Measurements from ENCODE around the gene PSTPIP1.
A peak's percentile ranks its signal among the peaks of the same experiment; 100 is the strongest.

Gene PSTPIP1

GRCh38 chr15:77070180-77070494, 75.2 kb downstream of the PSTPIP1 start:
- no peak for DNase-seq (ENCODE audit: extremely low read depth, low read depth)

GRCh38 chr15:77070495-77071304, 75.8 kb downstream of the PSTPIP1 start, which contains the start of gene TSPAN3:
TSPAN3 (minus strand) TSS chr15:77071109; CDS start chr15:77070954, 155 bp downstream.
- peak; percentile 45 for DNase-seq (ENCODE audit: extremely low read depth, low read depth)
- peak within 1 kb of the TSS; percentile 60 for H3K4me3 ChIP-seq (replicated peaks; ENCODE audit: low read depth, low read length)
- no peak for TF ChIP-seq CTCF (IDR thresholded peaks at IDR 0.05; ENCODE audit: low read depth, low read length, missing control alignments)

More at GRCh38 chr15:77070180-77070494, 75.2 kb downstream of the PSTPIP1 start:
- no peak for TF ChIP-seq CTCF (IDR thresholded peaks at IDR 0.05; ENCODE audit: low read depth, low read length, missing control alignments)
- peak overlapping the region; percentile 60 for H3K4me3 ChIP-seq (replicated peaks; ENCODE audit: low read depth, low read length)

- no peak for DNase-seq (ENCODE audit: extremely low read depth, low read depth)
- peak overlapping the region; percentile 60 for H3K4me3 ChIP-seq (replicated peaks; ENCODE audit: low read depth, low read length)
- no peak for TF ChIP-seq CTCF (IDR thresholded peaks at IDR 0.05; ENCODE audit: low read depth, low read length, missing control alignments)
Measured at GRCh38 chr15:77071305-77072223, 76.6 kb downstream of the PSTPIP1 start.

- H3K4me3 ChIP-seq (replicated peaks; ENCODE audit: low read depth, low read length) = no peak overlapping the region
- no peak for DNase-seq (ENCODE audit: extremely low read depth, low read depth)
- TF ChIP-seq CTCF (IDR thresholded peaks at IDR 0.05; ENCODE audit: low read depth, low read length, missing control alignments) = no peak
Measured at GRCh38 chr15:77074350-77074749, 79.4 kb downstream of the PSTPIP1 start.

- TF ChIP-seq CTCF (IDR thresholded peaks at IDR 0.05; ENCODE audit: low read depth, low read length, missing control alignments) = no peak
- H3K4me3 ChIP-seq (replicated peaks; ENCODE audit: low read depth, low read length) = no peak overlapping the region
- DNase-seq (ENCODE audit: extremely low read depth, low read depth) = no peak
Measured at GRCh38 chr15:77075528-77075927, 80.6 kb downstream of the PSTPIP1 start.

GRCh38 chr15:77076323-77076915, 81.5 kb downstream of the PSTPIP1 start:
- no peak overlapping the region for H3K4me3 ChIP-seq (replicated peaks; ENCODE audit: low read depth, low read length)
- no peak for TF ChIP-seq CTCF (IDR thresholded peaks at IDR 0.05; ENCODE audit: low read depth, low read length, missing control alignments)

More at GRCh38 chr15:77076323-77076915, 81.5 kb downstream of the PSTPIP1 start:
- no peak for DNase-seq (ENCODE audit: extremely low read depth, low read depth)

All from HFF-Myc (cell line).